PC-3 (cell line): ENCODE data around the gene SLCO1A2. TPM values are rescaled to one million over a fixed set of nuclear protein-coding genes. Genes with fewer than 3 reads are reported as not detected.
"Not testable (repeated sequence)": the region's sequence is repeated elsewhere in the genome, so short reads cannot be mapped to it uniquely, and the experiment has no call there.

Experiments used
- ATAC-seq: fragments of 200-7000 bp; cut with Tn5 transposase; 2 replicates; pipeline ENCODE4 v1.9.1; 2020; ENCODE audit warnings: mild to moderate bottlenecking, moderate library complexity
- Bru-seq: library from RNA; stranded (reverse); fragments of 400-500 nt; gene quantifications from one replicate; lab custom pipeline; 2021; lab: Mats Ljungman, UMichigan
- BruChase-seq, 2 experiments: library from RNA; stranded (reverse); fragments of 400-500 nt; gene quantifications; one replicate each; lab custom pipeline; 2021; lab: Mats Ljungman, UMichigan
- BruUV-seq: library from RNA; stranded (reverse); fragments of 400-500 nt; replicated peaks from 2 replicates; lab custom pipeline; 2021; lab: Mats Ljungman, UMichigan
- CTCF ChIA-PET: fragments of 300-600 bp; sonication (Branson Sonifier 250); formaldehyde crosslinking; loops from one replicate; lab custom pipeline; 2022; ENCODE audit warnings: antibody characterized with exemption; lab: Charles Lee
- POLR2A ChIA-PET: fragments of 300-600 bp; sonication (Branson Sonifier 250); formaldehyde crosslinking; loops from one replicate; lab custom pipeline; 2022; ENCODE audit warnings: antibody characterized with exemption; ENCODE audit not compliant: unreplicated experiment; lab: Charles Lee
- DNase-seq: peaks from one replicate; pipeline ENCODE4 v3.0.0-alpha.2; 2015
- H2AFZ ChIP-seq: fragments of 300-600 bp; sonication (generic); 2 replicates; pipeline ENCODE4 v1.6.0; 2016; ENCODE audit warnings: antibody characterized with exemption, low read length
- H3F3A ChIP-seq: fragments of 300-600 bp; sonication (generic); one replicate; pipeline ENCODE4 v1.6.0; 2017; ENCODE audit warnings: antibody characterized with exemption, low read length, control low read depth, mild to moderate bottlenecking; ENCODE audit not compliant: unreplicated experiment
- H3K27ac ChIP-seq: fragments of 300-600 bp; sonication (generic); 2 replicates; pipeline ENCODE4 v1.5.1; 2016; ENCODE audit warnings: mild to moderate bottlenecking, low read length
- H3K27me3 ChIP-seq: fragments of 300-600 bp; sonication (generic); 2 replicates; pipeline ENCODE4 v1.6.1; 2016; ENCODE audit warnings: low read length, mixed read lengths
- H3K36me3 ChIP-seq: fragments of 300-600 bp; sonication (generic); 2 replicates; pipeline ENCODE4 v1.6.1; 2016; ENCODE audit warnings: low read depth, mixed run types, low read length, mixed read lengths
- H3K4me1 ChIP-seq: fragments of 300-600 bp; sonication (generic); 2 replicates; pipeline ENCODE4 v1.5.1; 2016; ENCODE audit warnings: low read length; ENCODE audit not compliant: insufficient read depth
- H3K4me2 ChIP-seq: fragments of 300-600 bp; sonication (generic); 2 replicates; pipeline ENCODE4 v1.6.0; 2016; ENCODE audit warnings: low read length
- H3K4me3 ChIP-seq: fragments of 300-600 bp; sonication (generic); 2 replicates; pipeline ENCODE4 v1.5.1; 2016; ENCODE audit warnings: mild to moderate bottlenecking, low read length, mixed read lengths
- H3K79me2 ChIP-seq: fragments of 300-600 bp; sonication (generic); 2 replicates; pipeline ENCODE4 v1.6.1; 2017; ENCODE audit warnings: low read length, mixed read lengths
- H3K9ac ChIP-seq: fragments of 300-600 bp; sonication (generic); 2 replicates; pipeline ENCODE4 v1.6.0; 2016; ENCODE audit warnings: mild to moderate bottlenecking, low read length
- H3K9me2 ChIP-seq: fragments of 300-600 bp; sonication (generic); replicated peaks from 2 replicates; pipeline ENCODE4 v1.6.1; 2016; ENCODE audit warnings: mixed run types, low read length, mixed read lengths
- H3K9me3 ChIP-seq: fragments of 300-600 bp; sonication (generic); 2 replicates; pipeline ENCODE4 v1.6.1; 2016; ENCODE audit warnings: low read length, mixed read lengths
- H4K20me1 ChIP-seq: fragments of 300-600 bp; sonication (generic); 2 replicates; pipeline ENCODE4 v1.6.1; 2016; ENCODE audit warnings: low read length, mixed read lengths
- EZH2 ChIP-seq: fragments of 300-600 bp; sonication (generic); IDR thresholded peaks from one replicate; pipeline ENCODE4 v1.6.1; 2017; ENCODE audit warnings: antibody characterized with exemption, mild to moderate bottlenecking, low read length; ENCODE audit not compliant: unreplicated experiment
- EZH2phosphoT487 ChIP-seq: fragments of 300-600 bp; sonication (generic); IDR thresholded peaks from 2 replicates; pipeline ENCODE4 v1.6.1; 2018; ENCODE audit warnings: mild to moderate bottlenecking, antibody characterized with exemption, low read length, borderline replicate concordance
- intact Hi-C: fragments of 100-400 bp; cut with micrococcal nuclease; formaldehyde crosslinking; loops from 2 replicates; pipeline ENCODE4 v1.9.0; 2023
- long read RNA-seq: library from polyadenylated mRNA; unstranded; transcript quantifications from one replicate; pipeline ENCODE4 v2.0.0, GENCODE V29; 2021; ENCODE audit not compliant: unreplicated experiment
- total RNA-seq: library from RNA; depleted of rRNA; stranded (reverse); fragments of >200 nt; gene quantifications from 2 replicates; pipeline ENCODE4 v1.2.3, GENCODE V29; 2014; rRNA removed
- TF ChIP-seq, protein P1 (sequence below): fragments of 300-600 bp; sonication (generic); conservative IDR thresholded peaks from 2 replicates; pipeline ENCODE4 v1.5.1; 2017; ENCODE audit warnings: antibody characterized with exemption, low read depth, mild to moderate bottlenecking, low read length

The SLCO1A2 gene, protein sequence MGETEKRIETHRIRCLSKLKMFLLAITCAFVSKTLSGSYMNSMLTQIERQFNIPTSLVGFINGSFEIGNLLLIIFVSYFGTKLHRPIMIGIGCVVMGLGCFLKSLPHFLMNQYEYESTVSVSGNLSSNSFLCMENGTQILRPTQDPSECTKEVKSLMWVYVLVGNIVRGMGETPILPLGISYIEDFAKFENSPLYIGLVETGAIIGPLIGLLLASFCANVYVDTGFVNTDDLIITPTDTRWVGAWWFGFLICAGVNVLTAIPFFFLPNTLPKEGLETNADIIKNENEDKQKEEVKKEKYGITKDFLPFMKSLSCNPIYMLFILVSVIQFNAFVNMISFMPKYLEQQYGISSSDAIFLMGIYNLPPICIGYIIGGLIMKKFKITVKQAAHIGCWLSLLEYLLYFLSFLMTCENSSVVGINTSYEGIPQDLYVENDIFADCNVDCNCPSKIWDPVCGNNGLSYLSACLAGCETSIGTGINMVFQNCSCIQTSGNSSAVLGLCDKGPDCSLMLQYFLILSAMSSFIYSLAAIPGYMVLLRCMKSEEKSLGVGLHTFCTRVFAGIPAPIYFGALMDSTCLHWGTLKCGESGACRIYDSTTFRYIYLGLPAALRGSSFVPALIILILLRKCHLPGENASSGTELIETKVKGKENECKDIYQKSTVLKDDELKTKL
- total RNA-seq (not detected in 2 replicates), Bru-seq, nascent RNA (not detected), BruChase-seq, experiment 1, labeled RNA remaining after a 6-hour chase (percentile 3 among the genes with signal in this experiment), BruChase-seq, experiment 2, labeled RNA remaining after a 2-hour chase (percentile 4 among the genes with signal in this experiment)
- long read RNA-seq = 0 reads

DNA sequence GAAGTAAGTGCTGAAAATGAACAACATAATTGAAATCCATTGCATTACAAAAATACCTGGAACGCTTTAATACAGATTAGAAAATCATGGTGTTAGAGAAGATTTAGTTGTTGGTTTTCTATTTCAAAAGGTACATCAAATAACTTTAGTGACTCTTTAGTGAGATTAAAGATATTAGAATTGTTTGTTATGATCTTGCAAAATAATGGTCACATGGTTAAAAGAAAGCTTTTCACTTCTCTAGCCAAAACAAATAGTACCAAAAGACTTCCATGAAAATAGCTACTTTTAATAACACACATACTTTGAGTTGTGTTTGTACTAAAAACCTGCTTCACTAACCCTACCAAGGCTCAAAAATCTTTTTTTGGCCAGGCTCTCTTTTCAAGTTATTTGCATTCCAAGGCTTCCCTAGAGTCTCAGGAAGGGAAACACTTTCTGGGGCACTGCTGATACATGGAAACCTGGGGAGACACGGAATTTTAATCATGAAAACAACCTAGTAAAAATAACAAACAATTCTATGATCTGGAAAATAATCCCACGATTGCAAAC, at the start of gene SLCO1A2:
SLCO1A2 (minus strand) TSS at position 147 of the 555 bp plus-strand sequence. CDS start 270 bp downstream, outside the sequence.
- no peaks in the 10 kb centered on the region for H3K9me3 ChIP-seq
- H3F3A ChIP-seq = no peaks in the 10 kb centered on the region
- DNase-seq (no peak), ATAC-seq (no peak)
- H3K9me2 ChIP-seq = no peaks in the 10 kb centered on the region
- H3K9ac ChIP-seq = no peak within 1 kb of the TSS
- intact Hi-C loops = no loop called here
- no peaks in the 10 kb centered on the region for H3K27me3 ChIP-seq
- BruUV-seq = no TSS peak
- no peak within 1 kb of the TSS for H3K4me2 ChIP-seq
- no peak within 1 kb of the TSS for H3K27ac ChIP-seq
- no peaks in the 10 kb centered on the region for H3K4me1 ChIP-seq
- CTCF ChIA-PET = interaction anchor here (0.6 kb wide), 1 partner anchor 68 kb away, joined by 3 read pairs; no protein-coding TSS in a partner anchor
- H3K4me3 ChIP-seq = no peak within 1 kb of the TSS
- H2AFZ ChIP-seq = no peak within 1 kb of the TSS
- H3K36me3 ChIP-seq = no peaks in the 10 kb centered on the region
- POLR2A ChIA-PET = no interaction called here
- H3K79me2 ChIP-seq = no peaks in the 10 kb centered on the region
- TF ChIP-seq, protein P1, sequence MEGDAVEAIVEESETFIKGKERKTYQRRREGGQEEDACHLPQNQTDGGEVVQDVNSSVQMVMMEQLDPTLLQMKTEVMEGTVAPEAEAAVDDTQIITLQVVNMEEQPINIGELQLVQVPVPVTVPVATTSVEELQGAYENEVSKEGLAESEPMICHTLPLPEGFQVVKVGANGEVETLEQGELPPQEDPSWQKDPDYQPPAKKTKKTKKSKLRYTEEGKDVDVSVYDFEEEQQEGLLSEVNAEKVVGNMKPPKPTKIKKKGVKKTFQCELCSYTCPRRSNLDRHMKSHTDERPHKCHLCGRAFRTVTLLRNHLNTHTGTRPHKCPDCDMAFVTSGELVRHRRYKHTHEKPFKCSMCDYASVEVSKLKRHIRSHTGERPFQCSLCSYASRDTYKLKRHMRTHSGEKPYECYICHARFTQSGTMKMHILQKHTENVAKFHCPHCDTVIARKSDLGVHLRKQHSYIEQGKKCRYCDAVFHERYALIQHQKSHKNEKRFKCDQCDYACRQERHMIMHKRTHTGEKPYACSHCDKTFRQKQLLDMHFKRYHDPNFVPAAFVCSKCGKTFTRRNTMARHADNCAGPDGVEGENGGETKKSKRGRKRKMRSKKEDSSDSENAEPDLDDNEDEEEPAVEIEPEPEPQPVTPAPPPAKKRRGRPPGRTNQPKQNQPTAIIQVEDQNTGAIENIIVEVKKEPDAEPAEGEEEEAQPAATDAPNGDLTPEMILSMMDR = no peak
- TF ChIP-seq EZH2 (no peak), EZH2phosphoT487 (no peak)
- H4K20me1 ChIP-seq = no peaks in the 10 kb centered on the region

DNA sequence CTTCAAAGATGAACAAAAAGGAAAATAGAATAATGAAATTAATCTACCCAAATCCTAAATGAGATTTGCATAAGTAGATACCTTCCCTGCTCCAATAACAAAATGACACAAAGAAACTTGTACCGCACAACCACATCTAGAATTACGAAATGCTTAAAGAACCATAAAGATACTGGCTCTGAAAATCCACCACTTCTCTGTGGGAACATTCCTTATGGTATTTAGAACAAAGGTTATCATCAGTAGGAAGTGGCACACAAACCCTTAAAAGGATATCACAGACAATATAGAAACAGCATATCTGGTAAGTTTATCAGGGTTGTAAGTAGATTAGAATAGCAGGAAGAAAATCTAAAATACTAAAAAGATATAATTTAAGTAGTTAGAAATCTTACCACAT, 49.5 kb upstream of the SLCO1A2 start:
- H3K79me2 ChIP-seq = no peaks in the 10 kb centered on the region
- BruUV-seq = no TSS peak
- intact Hi-C loops = no loop called here
- H3K4me3 ChIP-seq = no peak overlapping the region
- H3K4me2 ChIP-seq = no peak overlapping the region
- ChIA-PET POLR2A (no interaction called here), CTCF (no interaction called here)
- H3K9me2 ChIP-seq = no peaks in the 10 kb centered on the region
- H4K20me1 ChIP-seq = no peaks in the 10 kb centered on the region
- no peaks in the 10 kb centered on the region for H3K27me3 ChIP-seq
- TF ChIP-seq, protein P1 = no peak
- no peak for TF ChIP-seq EZH2phosphoT487
- no peak for TF ChIP-seq EZH2
- ATAC-seq (no peak), DNase-seq (no peak)
- no peaks in the 10 kb centered on the region for H3K9me3 ChIP-seq
- H2AFZ ChIP-seq = no peak overlapping the region
- H3K36me3 ChIP-seq = no peaks in the 10 kb centered on the region
- H3K27ac ChIP-seq = no peak overlapping the region
- H3F3A ChIP-seq = no peaks in the 10 kb centered on the region
- H3K4me1 ChIP-seq = no peaks in the 10 kb centered on the region
- H3K9ac ChIP-seq = no peak overlapping the region

DNA sequence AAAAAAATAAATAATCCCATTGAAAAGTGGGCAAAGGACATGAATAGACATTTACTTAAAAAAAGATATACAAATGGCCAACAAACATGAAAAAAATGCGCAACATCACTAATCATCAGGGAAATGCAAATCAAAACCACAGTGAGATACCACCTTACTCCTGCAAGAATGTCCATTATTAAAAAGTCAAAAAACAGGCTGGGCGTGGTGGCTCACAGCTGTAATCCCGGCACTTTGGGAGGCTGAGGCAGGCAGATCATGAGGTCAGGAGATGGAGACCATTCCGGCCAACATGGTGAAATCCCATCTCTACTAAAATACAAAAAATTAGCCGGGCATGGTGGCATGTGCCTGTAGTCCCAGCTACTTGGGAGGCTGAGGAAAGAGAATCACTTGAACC, 46.6 kb upstream of the SLCO1A2 start:
- H3F3A ChIP-seq, H4K20me1 ChIP-seq, H3K27ac ChIP-seq, ATAC-seq, H3K4me2 ChIP-seq, H3K79me2 ChIP-seq, H3K4me1 ChIP-seq, intact Hi-C loops, H2AFZ ChIP-seq, H3K27me3 ChIP-seq, CTCF ChIA-PET, H3K36me3 ChIP-seq, H3K4me3 ChIP-seq, H3K9me2 ChIP-seq, H3K9me3 ChIP-seq, BruUV-seq, DNase-seq, H3K9ac ChIP-seq, POLR2A ChIA-PET: not testable (repeated sequence)
